Chondrocyte (in vitro differentiated cells): ENCODE results near the gene DEPP1. TPM values are rescaled to one million over a fixed set of nuclear protein-coding genes. Genes with fewer than 3 reads are reported as not detected.
"Not testable (repeated sequence)": the region's sequence is repeated elsewhere in the genome, so short reads cannot be mapped to it uniquely, and the experiment has no call there.

Experiments used
- DNase-seq: peaks from one replicate; pipeline ENCODE4 v3.0.0; 2021; ENCODE audit warnings: mixed read lengths, low spot score
- H3K27ac Mint-ChIP-seq: one replicate; pipeline ENCODE4 v1.8.0; 2021; ENCODE audit warnings: mild to moderate bottlenecking, moderate library complexity, mixed read lengths; ENCODE audit not compliant: unreplicated experiment
- H3K27me3 Mint-ChIP-seq: 2 replicates; pipeline ENCODE4 v1.8.0; 2021; ENCODE audit warnings: low read depth, mixed read lengths
- H3K36me3 Mint-ChIP-seq: 2 replicates; pipeline ENCODE4 v1.8.0; 2021; ENCODE audit warnings: low read depth, mixed read lengths
- H3K4me1 Mint-ChIP-seq: 2 replicates; pipeline ENCODE4 v1.8.0; 2021; ENCODE audit warnings: low read depth, mild to moderate bottlenecking, mixed read lengths
- H3K4me3 Mint-ChIP-seq: one replicate; pipeline ENCODE4 v1.8.0; 2021; ENCODE audit warnings: mild to moderate bottlenecking, moderate library complexity, mixed read lengths; ENCODE audit not compliant: unreplicated experiment
- H3K9me3 Mint-ChIP-seq: 2 replicates; pipeline ENCODE4 v1.8.0; 2021; ENCODE audit warnings: low read depth, mixed read lengths
- long read RNA-seq: library from polyadenylated mRNA; stranded (forward); transcript quantifications from one replicate; pipeline ENCODE4 v2.0.0, GENCODE V29; 2021
- total RNA-seq: library from RNA; stranded (reverse); gene quantifications from 3 replicates; pipeline ENCODE4 v1.2.1, GENCODE V29; 2021
- TF ChIP-seq, protein P1 (sequence below): fragments of 200-600 bp; sonication (generic); IDR thresholded peaks from 2 replicates; pipeline ENCODE4 v1.5.0; 2021; ENCODE audit warnings: antibody characterized with exemption, mild to moderate bottlenecking, moderate library complexity

Gene DEPP1, protein sequence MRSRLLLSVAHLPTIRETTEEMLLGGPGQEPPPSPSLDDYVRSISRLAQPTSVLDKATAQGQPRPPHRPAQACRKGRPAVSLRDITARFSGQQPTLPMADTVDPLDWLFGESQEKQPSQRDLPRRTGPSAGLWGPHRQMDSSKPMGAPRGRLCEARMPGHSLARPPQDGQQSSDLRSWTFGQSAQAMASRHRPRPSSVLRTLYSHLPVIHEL
- 9.4 to 105 TPM (median 105 TPM) in 3 replicates for total RNA-seq
- long read RNA-seq, transcript DEPP1-201 (2 exons, 2,120 nt), result major isoform, 291 of 320 reads
- long read RNA-seq, partial matches to known transcripts, result 0 of 320 reads
- long read RNA-seq, other reads (novel, unspliced or antisense), result 29 of 320 reads

DNA sequence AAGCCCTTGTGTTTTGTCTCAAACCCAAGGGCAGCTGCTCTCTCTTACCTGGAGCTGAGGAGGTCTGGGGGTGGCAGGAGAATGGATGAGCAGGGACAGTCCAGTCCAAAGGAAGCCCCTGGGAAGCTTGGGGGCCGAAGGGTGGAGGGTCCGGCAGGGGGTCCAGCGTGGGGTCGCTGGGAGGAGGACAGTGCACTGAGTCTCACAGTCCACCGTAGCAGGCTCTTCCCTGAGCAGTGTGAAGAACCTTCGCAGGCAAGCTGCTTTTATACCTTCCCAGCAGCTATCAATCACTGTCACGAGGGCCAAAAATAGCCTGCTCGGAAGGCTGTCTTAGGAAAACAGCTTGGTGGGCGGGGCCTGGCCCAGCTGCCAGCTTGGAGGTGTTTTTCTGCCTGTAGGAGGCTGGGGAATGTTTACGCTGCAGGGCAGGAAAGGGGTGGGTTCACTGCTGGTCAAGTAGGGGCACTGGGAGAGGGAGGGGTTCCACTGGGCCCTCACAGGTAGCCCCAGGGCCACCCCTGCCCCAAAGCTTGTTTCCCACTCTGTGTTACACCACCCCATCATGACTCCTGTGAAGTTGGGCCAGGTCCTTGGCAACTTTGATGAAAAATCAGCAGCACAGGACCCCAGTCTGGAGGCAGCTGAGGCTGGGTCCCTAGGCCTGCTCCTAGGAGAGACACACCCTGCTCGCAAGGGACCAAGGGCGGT is at the start of gene DEPP1:
Gene DEPP1, minus strand, starts transcription at position 240 of the 711 bp plus-strand sequence. CDS start 779 bp downstream, outside the sequence.
- no peaks in the 10 kb centered on the region for H3K27me3 Mint-ChIP-seq
- H3K27ac Mint-ChIP-seq, result peak within 1 kb of the TSS; percentile 95
- H3K4me3 Mint-ChIP-seq, result peak within 1 kb of the TSS; percentile 92
- no peaks in the 10 kb centered on the region for H3K9me3 Mint-ChIP-seq
- H3K4me1 Mint-ChIP-seq, result peaks cover 88% of the 10 kb centered on the region
- TF ChIP-seq, protein P1, sequence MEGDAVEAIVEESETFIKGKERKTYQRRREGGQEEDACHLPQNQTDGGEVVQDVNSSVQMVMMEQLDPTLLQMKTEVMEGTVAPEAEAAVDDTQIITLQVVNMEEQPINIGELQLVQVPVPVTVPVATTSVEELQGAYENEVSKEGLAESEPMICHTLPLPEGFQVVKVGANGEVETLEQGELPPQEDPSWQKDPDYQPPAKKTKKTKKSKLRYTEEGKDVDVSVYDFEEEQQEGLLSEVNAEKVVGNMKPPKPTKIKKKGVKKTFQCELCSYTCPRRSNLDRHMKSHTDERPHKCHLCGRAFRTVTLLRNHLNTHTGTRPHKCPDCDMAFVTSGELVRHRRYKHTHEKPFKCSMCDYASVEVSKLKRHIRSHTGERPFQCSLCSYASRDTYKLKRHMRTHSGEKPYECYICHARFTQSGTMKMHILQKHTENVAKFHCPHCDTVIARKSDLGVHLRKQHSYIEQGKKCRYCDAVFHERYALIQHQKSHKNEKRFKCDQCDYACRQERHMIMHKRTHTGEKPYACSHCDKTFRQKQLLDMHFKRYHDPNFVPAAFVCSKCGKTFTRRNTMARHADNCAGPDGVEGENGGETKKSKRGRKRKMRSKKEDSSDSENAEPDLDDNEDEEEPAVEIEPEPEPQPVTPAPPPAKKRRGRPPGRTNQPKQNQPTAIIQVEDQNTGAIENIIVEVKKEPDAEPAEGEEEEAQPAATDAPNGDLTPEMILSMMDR, result peak; percentile 43
- DNase-seq, result no peak
- H3K36me3 Mint-ChIP-seq, result peaks cover 6% of the 10 kb centered on the region

DNA sequence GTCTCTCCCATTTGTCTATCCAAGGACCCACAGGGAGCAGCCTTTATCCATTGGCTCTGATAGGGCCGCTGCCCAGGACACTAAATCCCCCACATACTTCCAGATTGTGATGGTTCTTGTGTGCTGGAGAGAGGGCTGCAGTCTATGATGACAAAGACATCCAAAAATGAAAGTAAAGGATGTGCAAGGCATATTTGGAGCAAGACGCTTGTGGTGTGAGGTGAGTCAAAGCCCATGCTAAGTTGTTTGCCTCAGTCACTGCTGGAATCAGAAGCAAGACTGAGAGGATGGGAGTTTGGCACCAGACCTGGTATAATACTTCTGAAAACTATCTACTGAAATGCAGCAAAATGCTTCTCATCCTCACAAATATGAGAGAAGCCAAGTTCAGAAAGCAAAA is 44.8 kb upstream of the DEPP1 start:
- Mint-ChIP-seq H3K4me3 (no peak overlapping the region), H3K27me3 (no peaks in the 10 kb centered on the region), H3K27ac (no peak overlapping the region), H3K36me3 (no peaks in the 10 kb centered on the region), H3K9me3 (peaks cover 17% of the 10 kb centered on the region), H3K4me1 (no peaks in the 10 kb centered on the region)
- TF ChIP-seq, protein P1, result no peak
- no peak for DNase-seq

DNA sequence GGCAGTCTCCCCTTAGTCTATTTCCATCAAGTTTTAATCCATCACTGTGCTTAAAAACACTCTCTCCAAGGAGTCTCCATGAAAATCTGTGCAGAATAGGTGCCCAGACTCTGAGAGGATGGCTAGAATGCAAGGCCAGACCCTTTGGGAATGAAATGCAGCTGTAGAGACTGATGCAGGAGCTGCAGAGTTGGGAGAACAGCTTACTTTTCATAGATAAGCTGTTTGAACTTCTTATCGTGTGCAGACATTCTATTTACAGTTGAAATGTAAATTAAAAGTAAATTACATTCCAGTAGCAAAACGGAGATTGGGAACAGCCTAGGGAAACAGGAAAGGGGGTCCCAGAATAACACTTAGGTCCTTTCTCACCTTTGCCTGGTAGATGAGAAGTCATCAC is 37.0 kb upstream of the DEPP1 start:
- TF ChIP-seq, protein P1, result no peak
- Mint-ChIP-seq H3K36me3 (no peaks in the 10 kb centered on the region), H3K9me3 (no peaks in the 10 kb centered on the region), H3K27me3 (peaks cover 2% of the 10 kb centered on the region), H3K4me1 (no peaks in the 10 kb centered on the region), H3K4me3 (no peak overlapping the region), H3K27ac (no peak overlapping the region)
- no peak for DNase-seq

DNA sequence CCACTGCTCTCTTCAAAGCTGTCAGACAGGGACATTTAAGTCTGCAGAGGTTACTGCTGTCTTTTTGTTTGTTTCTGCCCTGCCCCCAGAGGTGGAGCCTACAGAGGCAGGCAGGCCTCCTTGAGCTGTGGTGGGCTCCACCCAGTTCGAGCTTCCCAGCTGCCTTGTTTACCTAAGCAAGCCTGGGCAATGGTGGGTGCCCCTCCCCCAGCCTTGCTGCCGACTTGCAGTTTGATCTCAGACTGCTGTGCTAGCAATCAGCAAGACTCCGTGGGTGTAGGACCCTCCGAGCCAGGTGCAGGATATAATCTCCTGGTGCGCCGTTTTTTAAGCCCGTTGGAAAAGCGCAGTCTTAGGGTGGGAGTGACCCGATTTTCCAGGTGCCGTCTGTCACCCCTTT is 35.9 kb upstream of the DEPP1 start:
- H3K4me1 Mint-ChIP-seq, H3K4me3 Mint-ChIP-seq, DNase-seq, H3K36me3 Mint-ChIP-seq, H3K27ac Mint-ChIP-seq, H3K9me3 Mint-ChIP-seq, H3K27me3 Mint-ChIP-seq: not testable (repeated sequence)

DNA sequence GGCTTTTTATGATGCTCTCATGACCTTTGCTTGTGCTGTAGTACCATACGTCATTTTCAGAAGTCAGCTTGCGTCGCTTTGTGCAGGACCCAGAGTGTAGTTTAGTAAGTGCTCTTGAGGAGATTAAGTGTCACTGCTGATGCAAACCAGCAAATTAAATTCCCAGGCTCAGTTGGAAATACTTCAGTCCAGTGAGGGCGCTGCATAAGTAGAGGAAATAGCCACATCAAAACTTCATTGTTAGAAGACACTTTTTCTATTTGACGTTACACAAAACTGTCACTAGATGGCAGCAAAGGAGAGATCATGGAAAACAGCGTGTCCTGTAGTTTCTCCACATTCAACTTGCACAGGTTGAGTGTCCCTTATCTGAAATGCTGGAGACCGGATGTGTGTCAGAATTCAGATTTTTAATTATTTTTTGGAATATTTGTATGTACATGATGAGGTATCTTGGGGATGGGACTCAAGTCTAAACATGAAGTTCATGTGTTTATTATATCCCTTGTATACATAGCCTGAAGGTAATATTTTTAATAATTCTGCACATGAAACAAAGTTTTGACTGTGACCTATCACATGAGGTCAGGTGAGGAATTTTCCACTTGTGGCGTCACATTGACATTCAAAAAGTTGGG is 30.0 kb upstream of the DEPP1 start:
- Mint-ChIP-seq H3K9me3 (peaks cover 3% of the 10 kb centered on the region), H3K27me3 (no peaks in the 10 kb centered on the region), H3K27ac (no peak overlapping the region), H3K4me1 (no peaks in the 10 kb centered on the region), H3K4me3 (no peak overlapping the region), H3K36me3 (peaks cover 15% of the 10 kb centered on the region)
- TF ChIP-seq, protein P1, result peak; percentile 96
- no peak for DNase-seq
